GM12878 (cell line): ENCODE data around the gene NKAIN2. TPM values are rescaled to one million over a fixed set of nuclear protein-coding genes. Genes with fewer than 3 reads are reported as not detected.

ENCODE experiments used
- ATAC-seq: fragments of 200-7000 bp; cut with Tn5 transposase; 3 replicates; pipeline ENCODE4 v1.9.1; 2020; ENCODE audit warnings: mild to moderate bottlenecking, moderate library complexity
- BruUV-seq: library from RNA; stranded (reverse); fragments of 400-500 nt; replicated peaks from 2 replicates; lab custom pipeline; 2021; lab: Mats Ljungman, UMichigan
- CTCF ChIA-PET: fragments of 300-600 bp; sonication (Branson Sonifier 250); formaldehyde crosslinking; extraction: SDS; loops from one replicate; lab custom pipeline; 2021; ENCODE audit warnings: inconsistent platforms; lab: Yijun Ruan, JAX
- POLR2A ChIA-PET: fragments of 350-600 bp; formaldehyde crosslinking; extraction: SDS; loops from one replicate; lab custom pipeline; 2021; ENCODE audit warnings: inconsistent platforms; lab: Charles Lee
- RAD21 ChIA-PET: fragments of 300-600 bp; sonication (Branson Sonifier 250); formaldehyde crosslinking; loops from one replicate; lab custom pipeline; 2023; ENCODE audit warnings: antibody characterized with exemption; ENCODE audit not compliant: unreplicated experiment; lab: Charles Lee
- SMC1A ChIA-PET: fragments of 300-600 bp; sonication (Branson Sonifier 250); formaldehyde crosslinking; loops from one replicate; lab custom pipeline; 2023; ENCODE audit not compliant: unreplicated experiment, uncharacterized antibody; lab: Charles Lee
- DNase-seq: peaks from one replicate; pipeline ENCODE4 v3.0.0-alpha.2; 2011; ENCODE audit warnings: low read depth, low spot score
- FAIRE-seq: peaks from 3 replicates; lab custom pipeline; 2011; peaks lifted over from hg19 to GRCh38; lab: Jason Lieb, UNC
- H2AFZ ChIP-seq: 2 replicates; pipeline ENCODE4 v1.6.0; 2011; ENCODE audit warnings: low read depth, low read length, control low read depth; ENCODE audit not compliant: control insufficient read depth
- H3K27ac ChIP-seq: 2 replicates; pipeline ENCODE4 v1.5.1; 2011; ENCODE audit warnings: control low read depth; ENCODE audit not compliant: control insufficient read depth, insufficient read depth
- H3K27me3 ChIP-seq, 2 experiments: replicated peaks in 1 of 2; 2 replicates each; pipeline versions ENCODE4 v1.6.0 to v1.6.1; 2011; ENCODE audit warnings: low read length in 1 of 2; ENCODE audit not compliant: control insufficient read depth in 2 of 2, insufficient read depth in 2 of 2
- H3K36me3 ChIP-seq, 2 experiments: 2 replicates each; pipeline ENCODE4 v1.5.1; 2011; ENCODE audit warnings: low read length in 1 of 2; ENCODE audit not compliant: control insufficient read depth in 2 of 2, insufficient read depth in 2 of 2
- H3K4me1 ChIP-seq: 2 replicates; pipeline ENCODE4 v1.6.1; 2011; ENCODE audit warnings: mild to moderate bottlenecking, low read length, moderate library complexity, mixed read lengths; ENCODE audit not compliant: control insufficient read depth, insufficient read depth
- H3K4me2 ChIP-seq: 2 replicates; pipeline ENCODE4 v1.6.0; 2011; ENCODE audit warnings: control low read depth; ENCODE audit not compliant: control insufficient read depth, insufficient read depth
- H3K4me3 ChIP-seq: fragments of 200-600 bp; sonication (generic); 2 replicates; pipeline ENCODE4 v1.5.1; 2016
- H3K79me2 ChIP-seq: 2 replicates; pipeline ENCODE4 v1.6.0; 2011; ENCODE audit warnings: low read length; ENCODE audit not compliant: control insufficient read depth, insufficient read depth
- H3K9ac ChIP-seq: 2 replicates; pipeline ENCODE4 v1.8.0; 2011; ENCODE audit warnings: low read length, control low read depth, mixed read lengths; ENCODE audit not compliant: control insufficient read depth, insufficient read depth
- H3K9me3 ChIP-seq: replicated peaks from 3 replicates; pipeline ENCODE4 v1.5.1; 2011; ENCODE audit warnings: mild to moderate bottlenecking, low read length; ENCODE audit not compliant: control insufficient read depth, insufficient read depth
- H4K20me1 ChIP-seq: 2 replicates; pipeline ENCODE4 v1.6.0; 2011; ENCODE audit not compliant: control insufficient read depth, insufficient read depth
- BRCA1 ChIP-seq: IDR thresholded peaks from 2 replicates; pipeline ENCODE4 v1.6.1; 2011; ENCODE audit warnings: low read depth, low read length, improper control_type of control experiment
- HCFC1 ChIP-seq: fragments of 150-350 bp; IDR thresholded peaks from 2 replicates; pipeline ENCODE4 v1.6.1; 2014; ENCODE audit warnings: low read length
- JUND ChIP-seq: IDR thresholded peaks from 2 replicates; pipeline ENCODE4 v1.6.1; 2012; ENCODE audit warnings: low read depth, mild to moderate bottlenecking, low read length, improper control_type of control experiment, moderate library complexity
- KAT2A ChIP-seq: conservative IDR thresholded peaks from 2 replicates; pipeline ENCODE4 v1.6.1; 2011; ENCODE audit warnings: low read depth, low read length; ENCODE audit not compliant: control insufficient read depth
- KLF5 ChIP-seq: fragments of 450-650 bp; IDR thresholded peaks from 2 replicates; pipeline ENCODE4 v1.6.1; 2014; ENCODE audit warnings: mild to moderate bottlenecking; ENCODE audit not compliant: partially characterized antibody
- NBN ChIP-seq: fragments of 450-650 bp; IDR thresholded peaks from 2 replicates; pipeline ENCODE4 v1.6.1; 2016
- POLR2AphosphoS2 ChIP-seq: IDR thresholded peaks from 2 replicates; pipeline ENCODE4 v1.6.1; 2011; ENCODE audit warnings: low read depth, mild to moderate bottlenecking, low read length, improper control_type of control experiment, moderate library complexity
- RELA ChIP-seq: fragments of 450-650 bp; IDR thresholded peaks from 2 replicates; pipeline ENCODE4 v1.8.0; 2014; ENCODE audit warnings: borderline replicate concordance; ENCODE audit not compliant: partially characterized antibody
- SRF ChIP-seq, 2 experiments: IDR thresholded peaks; 2 replicates each; pipeline ENCODE4 v1.6.1; 2011; ENCODE audit warnings: low read depth in 2 of 2, low read length in 2 of 2, mild to moderate bottlenecking in 1 of 2, moderate library complexity in 1 of 2
- ZZZ3 ChIP-seq: IDR thresholded peaks from 2 replicates; pipeline ENCODE4 v1.6.1; 2011; ENCODE audit warnings: low read depth; ENCODE audit not compliant: control insufficient read depth, insufficient read length
- WGBS: methylation state at CpG from one replicate; pipeline ENCODE4 v1.1.6; 2016; ENCODE audit warnings: low lambda C conversion rate; ENCODE audit not compliant: insufficient replicate concordance, insufficient coverage; ENCODE audit errors: missing lambda C conversion rate; 5-methylcytosine and 5-hydroxymethylcytosine counted together
- in situ Hi-C: fragments of 300-500 bp; cut with MboI; formaldehyde crosslinking; loops from 9 replicates; pipeline ENCODE4 v1.14.3; 2018; ENCODE audit warnings: mixed read lengths
- intact Hi-C: fragments of 100-400 bp; cut with micrococcal nuclease; formaldehyde crosslinking; loops from one replicate; pipeline ENCODE4 v1.14.2; 2022; ENCODE audit not compliant: unreplicated experiment
- polyA plus RNA-seq, 11 experiments: library from polyadenylated mRNA; depleted of rRNA in 4 of 11; unstranded in 6 of 11; stranded (reverse) in 5 of 11; fragments of >200 nt; fragmentation: Nextera tagmentation in 4 of 11; fragmentation: Illumina TruSeq in 1 of 11; extraction: Ambion mirVana in 4 of 11; extraction: Trizol in 1 of 11; gene quantifications; 1 replicate in 1 of 11; 2 replicates in 10 of 11; pipeline versions ENCODE4 v1.2.1 to v1.2.3, GENCODE V29; 2011 to 2016; ENCODE audit warnings: inconsistent platforms in 2 of 11, missing spikeins in 2 of 11, low read depth in 1 of 11
- total RNA-seq, 4 experiments: library from RNA; depleted of rRNA in 3 of 4; stranded (reverse); fragments of >200 nt in 3 of 4; fragmentation: Illumina TruSeq in 1 of 4; extraction: Trizol in 1 of 4; gene quantifications; 2 replicates each; pipeline versions ENCODE4 v1.2.1 to v1.2.3, GENCODE V29; 2013 to 2021
- TF ChIP-seq, protein P1 (sequence below): IDR thresholded peaks from 2 replicates; pipeline ENCODE4 v1.6.1; 2012; ENCODE audit warnings: low read depth, low read length, improper control_type of control experiment
- TF ChIP-seq, protein P2 (sequence below): IDR thresholded peaks from 2 replicates; pipeline ENCODE4 v1.6.1; 2012; ENCODE audit warnings: improper control_type of control experiment, low read depth, low read length; ENCODE audit not compliant: insufficient replicate concordance
- TF ChIP-seq, protein P3 (sequence below): fragments of 450-650 bp; IDR thresholded peaks from 2 replicates; pipeline ENCODE4 v1.6.1; 2018; ENCODE audit warnings: mild to moderate bottlenecking, low read depth, moderate library complexity; ENCODE audit not compliant: partially characterized antibody

NKAIN2 gene
- total and polyA plus RNA-seq, 10 of the 15 experiments (the other 5 are each of a cell fraction or from before 2014, with no cell fraction given): not detected

DNA sequence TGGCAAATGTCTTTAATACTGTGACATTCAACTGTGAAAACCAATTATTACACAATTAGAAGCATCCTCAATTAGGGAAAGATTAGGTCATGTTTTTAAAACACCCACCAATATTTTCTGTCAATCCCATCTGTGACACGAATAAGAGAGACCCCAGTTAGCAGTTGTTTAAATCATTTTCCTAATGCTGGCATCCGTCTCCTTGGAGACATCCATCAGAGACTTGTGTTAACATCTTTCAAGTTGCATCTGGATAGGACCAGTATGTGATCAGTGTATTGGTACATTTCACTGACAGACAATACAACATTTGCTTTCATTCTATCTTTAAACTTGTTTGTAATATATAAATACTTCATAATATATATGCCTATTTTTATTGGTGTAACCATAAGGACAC, 737.9 kb downstream of the NKAIN2 start:
- ChIA-PET SMC1A (no interaction called here), CTCF (no interaction called here)
- no peak for DNase-seq
- TF ChIP-seq POLR2AphosphoS2 (no peak), ZZZ3 (no peak), NBN (no peak), RELA (no peak), SRF (IDR thresholded peaks at IDR 0.05; ENCODE audit: low read depth in 2 of 2, low read length in 2 of 2) (no peak), JUND (no peak), KLF5 (no peak), BRCA1 (no peak), HCFC1 (no peak), KAT2A (no peak)
- TF ChIP-seq, protein P1, sequence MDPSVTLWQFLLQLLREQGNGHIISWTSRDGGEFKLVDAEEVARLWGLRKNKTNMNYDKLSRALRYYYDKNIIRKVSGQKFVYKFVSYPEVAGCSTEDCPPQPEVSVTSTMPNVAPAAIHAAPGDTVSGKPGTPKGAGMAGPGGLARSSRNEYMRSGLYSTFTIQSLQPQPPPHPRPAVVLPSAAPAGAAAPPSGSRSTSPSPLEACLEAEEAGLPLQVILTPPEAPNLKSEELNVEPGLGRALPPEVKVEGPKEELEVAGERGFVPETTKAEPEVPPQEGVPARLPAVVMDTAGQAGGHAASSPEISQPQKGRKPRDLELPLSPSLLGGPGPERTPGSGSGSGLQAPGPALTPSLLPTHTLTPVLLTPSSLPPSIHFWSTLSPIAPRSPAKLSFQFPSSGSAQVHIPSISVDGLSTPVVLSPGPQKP: no peak
- TF ChIP-seq, protein P2, sequence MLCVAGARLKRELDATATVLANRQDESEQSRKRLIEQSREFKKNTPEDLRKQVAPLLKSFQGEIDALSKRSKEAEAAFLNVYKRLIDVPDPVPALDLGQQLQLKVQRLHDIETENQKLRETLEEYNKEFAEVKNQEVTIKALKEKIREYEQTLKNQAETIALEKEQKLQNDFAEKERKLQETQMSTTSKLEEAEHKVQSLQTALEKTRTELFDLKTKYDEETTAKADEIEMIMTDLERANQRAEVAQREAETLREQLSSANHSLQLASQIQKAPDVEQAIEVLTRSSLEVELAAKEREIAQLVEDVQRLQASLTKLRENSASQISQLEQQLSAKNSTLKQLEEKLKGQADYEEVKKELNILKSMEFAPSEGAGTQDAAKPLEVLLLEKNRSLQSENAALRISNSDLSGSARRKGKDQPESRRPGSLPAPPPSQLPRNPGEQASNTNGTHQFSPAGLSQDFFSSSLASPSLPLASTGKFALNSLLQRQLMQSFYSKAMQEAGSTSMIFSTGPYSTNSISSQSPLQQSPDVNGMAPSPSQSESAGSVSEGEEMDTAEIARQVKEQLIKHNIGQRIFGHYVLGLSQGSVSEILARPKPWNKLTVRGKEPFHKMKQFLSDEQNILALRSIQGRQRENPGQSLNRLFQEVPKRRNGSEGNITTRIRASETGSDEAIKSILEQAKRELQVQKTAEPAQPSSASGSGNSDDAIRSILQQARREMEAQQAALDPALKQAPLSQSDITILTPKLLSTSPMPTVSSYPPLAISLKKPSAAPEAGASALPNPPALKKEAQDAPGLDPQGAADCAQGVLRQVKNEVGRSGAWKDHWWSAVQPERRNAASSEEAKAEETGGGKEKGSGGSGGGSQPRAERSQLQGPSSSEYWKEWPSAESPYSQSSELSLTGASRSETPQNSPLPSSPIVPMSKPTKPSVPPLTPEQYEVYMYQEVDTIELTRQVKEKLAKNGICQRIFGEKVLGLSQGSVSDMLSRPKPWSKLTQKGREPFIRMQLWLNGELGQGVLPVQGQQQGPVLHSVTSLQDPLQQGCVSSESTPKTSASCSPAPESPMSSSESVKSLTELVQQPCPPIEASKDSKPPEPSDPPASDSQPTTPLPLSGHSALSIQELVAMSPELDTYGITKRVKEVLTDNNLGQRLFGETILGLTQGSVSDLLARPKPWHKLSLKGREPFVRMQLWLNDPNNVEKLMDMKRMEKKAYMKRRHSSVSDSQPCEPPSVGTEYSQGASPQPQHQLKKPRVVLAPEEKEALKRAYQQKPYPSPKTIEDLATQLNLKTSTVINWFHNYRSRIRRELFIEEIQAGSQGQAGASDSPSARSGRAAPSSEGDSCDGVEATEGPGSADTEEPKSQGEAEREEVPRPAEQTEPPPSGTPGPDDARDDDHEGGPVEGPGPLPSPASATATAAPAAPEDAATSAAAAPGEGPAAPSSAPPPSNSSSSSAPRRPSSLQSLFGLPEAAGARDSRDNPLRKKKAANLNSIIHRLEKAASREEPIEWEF: no peak
- TF ChIP-seq, protein P3, sequence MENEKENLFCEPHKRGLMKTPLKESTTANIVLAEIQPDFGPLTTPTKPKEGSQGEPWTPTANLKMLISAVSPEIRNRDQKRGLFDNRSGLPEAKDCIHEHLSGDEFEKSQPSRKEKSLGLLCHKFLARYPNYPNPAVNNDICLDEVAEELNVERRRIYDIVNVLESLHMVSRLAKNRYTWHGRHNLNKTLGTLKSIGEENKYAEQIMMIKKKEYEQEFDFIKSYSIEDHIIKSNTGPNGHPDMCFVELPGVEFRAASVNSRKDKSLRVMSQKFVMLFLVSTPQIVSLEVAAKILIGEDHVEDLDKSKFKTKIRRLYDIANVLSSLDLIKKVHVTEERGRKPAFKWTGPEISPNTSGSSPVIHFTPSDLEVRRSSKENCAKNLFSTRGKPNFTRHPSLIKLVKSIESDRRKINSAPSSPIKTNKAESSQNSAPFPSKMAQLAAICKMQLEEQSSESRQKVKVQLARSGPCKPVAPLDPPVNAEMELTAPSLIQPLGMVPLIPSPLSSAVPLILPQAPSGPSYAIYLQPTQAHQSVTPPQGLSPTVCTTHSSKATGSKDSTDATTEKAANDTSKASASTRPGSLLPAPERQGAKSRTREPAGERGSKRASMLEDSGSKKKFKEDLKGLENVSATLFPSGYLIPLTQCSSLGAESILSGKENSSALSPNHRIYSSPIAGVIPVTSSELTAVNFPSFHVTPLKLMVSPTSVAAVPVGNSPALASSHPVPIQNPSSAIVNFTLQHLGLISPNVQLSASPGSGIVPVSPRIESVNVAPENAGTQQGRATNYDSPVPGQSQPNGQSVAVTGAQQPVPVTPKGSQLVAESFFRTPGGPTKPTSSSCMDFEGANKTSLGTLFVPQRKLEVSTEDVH: no peak

More for the DNA sequence above, 737.9 kb downstream of the NKAIN2 start:
- H3K27me3 ChIP-seq: no peaks in the 10 kb centered on the region
- intact Hi-C loops: no loop called here
- H3K79me2 ChIP-seq: no peaks in the 10 kb centered on the region
- POLR2A ChIA-PET: no interaction called here
- no peaks in the 10 kb centered on the region for H3K4me1 ChIP-seq
- BruUV-seq: no TSS peak
- H3K4me3 ChIP-seq: no peak overlapping the region
- H3K27ac ChIP-seq: no peak overlapping the region
- no peak overlapping the region for H3K9ac ChIP-seq
- no peaks in the 10 kb centered on the region for H4K20me1 ChIP-seq
- no peaks in the 10 kb centered on the region for H3K36me3 ChIP-seq
- no peaks in the 10 kb centered on the region for H3K9me3 ChIP-seq
- in situ Hi-C loops: no loop called here
- ATAC-seq: no peak
- 0% methylated on average over 2 of the region's 2 CpGs for WGBS
- H2AFZ ChIP-seq: no peak overlapping the region
- RAD21 ChIA-PET: no interaction called here
- no peak overlapping the region for H3K4me2 ChIP-seq
- FAIRE-seq: no peak
